Left colon (tissue), 2 donors: Measurements from ENCODE around the gene MUC5AC. TPM values are rescaled to one million over a fixed set of nuclear protein-coding genes. Genes with fewer than 3 reads are reported as not detected.
"Not testable (repeated sequence)": the region's sequence is repeated elsewhere in the genome, so short reads cannot be mapped to it uniquely, and the experiment has no call there.

ENCODE experiments used
- ATAC-seq: fragments of 200-7000 bp; cut with Tn5 transposase; one replicate; pipeline ENCODE4 v1.9.1; 2020; ENCODE audit warnings: mild to moderate bottlenecking, moderate library complexity
- DNase-seq, 2 donors: peaks; one replicate each; pipeline ENCODE4 v3.0.0-alpha.2; 2020
- intact Hi-C, 2 donors: fragments of 100-400 bp; cut with DNase I in 1 of 2; cut with micrococcal nuclease in 1 of 2; formaldehyde crosslinking; loops; one replicate each; pipeline versions ENCODE4 v1.11.2 to v1.14.0; 2022; cut with DNase I, micrococcal nuclease
- long read RNA-seq: library from polyadenylated mRNA; unstranded; transcript quantifications from one replicate; pipeline ENCODE4 v2.0.0, GENCODE V29; 2021
- total RNA-seq, 2 donors: library from RNA; stranded (reverse); fragmentation: NEBNext Ultra II Directional; extraction: Animal tissue kit (Norgen Biotek cat#: 25700); gene quantifications; one replicate each; pipeline ENCODE4 v1.2.1, GENCODE V29; 2021
- donor health status: DM: no; HTN: no; CAD: no.
- donor health status: DM: yes; HTN: yes; CAD: no.

The MUC5AC gene
- under 1 TPM; 0.03 to 0.09 TPM for total RNA-seq
- long read RNA-seq, result 0 reads

DNA sequence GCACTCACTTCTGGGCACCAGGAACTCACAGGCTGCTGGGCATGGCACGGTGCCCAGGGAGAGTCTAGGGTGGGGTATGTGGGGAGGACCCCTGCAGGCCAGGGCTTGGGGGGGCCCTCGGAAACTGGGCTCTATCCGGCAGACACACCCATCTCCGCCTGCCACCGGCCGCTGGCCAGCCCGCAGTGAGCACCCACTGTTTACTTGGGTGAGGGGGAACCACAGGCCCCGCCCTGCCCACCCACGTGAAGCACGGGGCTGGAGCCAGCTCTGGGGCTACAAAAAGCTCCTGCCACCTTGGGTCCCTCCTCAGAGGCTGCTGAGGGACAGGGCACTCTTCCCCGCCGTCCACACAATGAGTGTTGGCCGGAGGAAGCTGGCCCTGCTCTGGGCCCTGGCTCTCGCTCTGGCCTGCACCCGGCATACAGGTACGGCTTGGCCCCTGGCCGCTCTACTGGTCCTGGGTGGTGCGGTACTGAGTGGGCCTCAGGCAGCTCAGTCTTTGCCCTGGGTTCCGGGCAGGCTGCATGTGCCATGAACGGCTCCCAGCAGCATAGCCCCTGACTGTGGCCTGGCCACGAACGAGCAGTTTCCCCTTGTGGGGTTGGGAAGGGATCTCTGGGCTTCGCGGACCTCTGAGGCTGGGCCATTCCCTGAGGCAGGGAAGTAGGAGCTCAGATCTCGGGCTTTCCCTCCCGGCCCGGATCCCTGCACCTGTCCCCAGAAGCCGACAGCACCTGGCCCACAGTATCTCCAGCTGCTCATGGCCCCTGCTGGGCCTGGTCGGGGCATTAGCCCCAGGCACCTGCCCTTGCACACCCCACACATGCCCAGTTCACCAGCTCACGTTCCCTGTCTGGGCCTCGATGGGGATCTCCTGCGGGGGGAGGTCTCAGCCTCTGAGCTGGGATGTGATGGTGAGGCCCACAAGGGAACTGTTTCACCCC is at the start of gene MUC5AC:
Gene MUC5AC (plus strand): TSS at position 309 of the 947 bp plus-strand sequence. CDS start 47 bp downstream, at position 356.
- intact Hi-C loops, result no loop called here
- ATAC-seq (no peak), DNase-seq (peak in 1 of 2 donors; percentile 21)

DNA sequence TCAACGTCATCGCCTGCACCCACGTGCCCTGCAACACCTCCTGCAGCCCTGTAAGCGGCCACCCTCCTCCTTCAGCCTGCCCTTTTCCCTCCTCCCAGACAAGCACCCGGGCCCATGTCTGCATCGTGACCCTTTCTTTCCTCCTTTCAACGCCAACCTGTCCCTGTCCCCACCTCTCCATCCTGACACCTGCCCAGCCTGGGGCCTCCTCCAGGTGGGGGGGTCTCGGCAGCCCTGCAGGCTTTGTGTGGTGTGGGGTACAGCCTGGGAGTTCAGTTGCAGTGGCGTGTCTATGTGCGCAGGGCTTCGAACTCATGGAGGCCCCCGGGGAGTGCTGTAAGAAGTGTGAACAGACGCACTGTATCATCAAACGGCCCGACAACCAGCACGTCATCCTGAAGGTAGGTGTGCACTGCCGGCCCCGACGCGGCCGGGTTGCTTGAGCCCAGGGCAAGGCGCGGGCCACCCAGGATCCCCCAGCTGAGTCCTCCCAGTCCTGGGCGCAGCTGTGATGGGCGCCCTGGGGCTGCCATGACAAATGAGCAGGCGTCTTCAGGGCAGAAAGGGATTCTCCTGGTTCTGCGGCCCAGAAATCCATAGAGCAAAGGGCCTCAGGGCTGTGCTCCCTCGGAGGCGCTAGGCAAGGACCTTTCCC is 49.4 kb upstream of the MUC5AC start:
- no peak for ATAC-seq
- DNase-seq, result no peak
- intact Hi-C loops, result no loop called here

DNA sequence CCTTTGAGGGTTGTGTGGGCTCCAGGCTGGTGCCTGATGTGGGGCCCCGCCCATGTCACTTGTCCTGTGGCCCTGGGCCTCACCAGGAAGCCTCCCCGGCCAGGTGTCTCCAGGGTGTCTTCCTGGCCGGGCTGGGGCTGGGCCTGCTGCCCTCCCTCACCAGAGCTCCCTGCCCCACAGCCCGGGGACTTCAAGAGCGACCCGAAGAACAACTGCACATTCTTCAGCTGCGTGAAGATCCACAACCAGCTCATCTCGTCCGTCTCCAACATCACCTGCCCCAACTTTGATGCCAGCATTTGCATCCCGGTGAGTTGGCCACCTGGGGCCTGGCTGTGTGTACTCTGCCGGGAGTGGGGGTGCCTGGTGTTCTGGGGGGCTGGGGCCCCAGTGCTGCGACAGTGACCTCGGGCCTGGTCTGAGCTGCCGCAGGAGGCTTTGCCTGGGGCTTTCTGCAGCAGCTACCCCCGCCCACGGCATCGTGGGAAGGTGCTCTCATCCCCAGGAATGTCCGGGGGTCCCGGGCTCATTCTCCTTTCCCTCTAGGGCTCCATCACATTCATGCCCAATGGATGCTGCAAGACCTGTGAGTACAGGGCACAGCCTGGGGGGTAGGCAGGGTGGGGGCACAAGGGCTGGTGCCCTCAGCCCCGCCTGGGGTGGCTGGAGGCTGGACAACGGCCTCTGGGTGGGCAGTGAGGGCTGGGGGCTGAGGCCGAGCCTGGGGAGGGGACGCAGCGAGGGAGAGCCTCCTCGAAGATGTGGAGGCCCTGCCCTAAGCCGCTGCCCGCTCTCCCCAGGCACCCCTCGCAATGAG is 48.4 kb upstream of the MUC5AC start:
- DNase-seq (no peak), ATAC-seq (no peak)
- intact Hi-C loops, result no loop called here

GRCh38 chr11:1109918-1110705 is 47.6 kb upstream of the MUC5AC start:
- intact Hi-C loops, result no loop called here
- DNase-seq, result no peak
- no peak for ATAC-seq

GRCh38 chr11:1111545-1112212 is 46.1 kb upstream of the MUC5AC start:
- DNase-seq, result peak; percentile 9 to 28
- peak; percentile 20 for ATAC-seq

GRCh38 chr11:1112351-1113191 is 45.2 kb upstream of the MUC5AC start:
- ATAC-seq (peak; percentile 40), DNase-seq (peak; percentile 32 to 42)
- intact Hi-C loops, result no loop called here

More at GRCh38 chr11:1111545-1112212, 46.1 kb upstream of the MUC5AC start:
- intact Hi-C loops, result no loop called here

DNA sequence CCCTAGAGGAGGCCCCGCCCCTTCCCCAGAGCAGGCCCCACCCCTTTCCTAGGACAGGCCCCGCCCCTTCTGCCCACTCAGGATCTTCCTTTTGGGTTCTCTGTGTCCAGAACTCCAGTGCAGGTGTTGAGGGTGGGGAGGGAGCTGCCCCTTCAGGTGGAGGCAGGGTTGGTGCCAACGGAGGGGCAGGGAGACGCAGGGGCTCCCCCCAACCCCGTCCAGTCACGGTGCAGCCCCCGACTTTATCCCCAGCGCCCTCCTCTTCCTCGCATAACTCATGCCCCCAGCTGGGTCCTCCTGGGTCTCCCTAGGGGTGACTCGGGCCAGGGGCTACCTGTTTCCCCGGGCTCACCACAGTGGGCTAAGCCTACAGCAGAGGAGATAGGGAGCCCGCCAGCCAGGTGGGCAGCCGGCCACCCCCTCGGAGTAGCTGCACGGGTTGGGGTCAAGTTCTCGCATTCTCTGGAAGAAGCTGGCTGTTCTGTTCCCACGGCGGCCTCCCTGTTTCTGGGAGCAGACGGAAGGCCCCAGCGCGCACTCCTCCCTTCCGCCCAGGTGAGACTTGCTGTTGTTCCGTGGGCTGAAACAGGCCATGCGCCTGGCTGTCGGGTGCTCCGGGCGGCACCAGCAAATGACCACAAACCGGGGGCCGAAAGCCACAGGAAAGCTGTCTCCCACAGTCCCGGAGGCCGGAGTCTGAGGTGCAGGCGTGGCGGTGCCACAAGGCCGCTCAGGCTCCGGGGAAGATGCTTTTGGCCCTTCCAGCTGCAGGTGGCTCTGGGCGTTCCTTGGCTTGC is 44.1 kb upstream of the MUC5AC start:
- ATAC-seq, result peak; percentile 7
- peak; percentile 24 for DNase-seq
- intact Hi-C loops, result no loop called here

DNA sequence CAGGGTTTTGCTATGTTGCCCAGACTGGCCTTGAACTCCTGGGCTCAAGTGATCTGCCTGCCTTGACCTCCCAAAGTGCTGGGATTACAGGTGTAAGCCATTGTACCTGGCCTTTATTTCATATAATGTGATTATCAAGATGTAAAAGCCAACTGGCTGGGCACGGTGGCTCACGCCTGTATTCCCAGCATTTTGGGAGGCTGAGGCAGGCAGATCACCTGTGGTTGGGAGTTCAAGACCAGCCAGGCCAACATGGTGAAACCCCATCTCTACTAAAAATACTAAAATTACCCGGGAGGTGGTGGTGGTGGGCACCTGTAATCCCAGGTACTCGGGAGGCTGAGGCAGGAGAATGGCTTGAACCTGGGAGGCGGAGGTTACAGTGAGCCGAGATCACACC is 42.5 kb upstream of the MUC5AC start:
- DNase-seq, intact Hi-C loops, ATAC-seq: not testable (repeated sequence)

- intact Hi-C loops, result no loop called here
Measured at GRCh38 chr11:1116104-1116503, 41.6 kb upstream of the MUC5AC start.

GRCh38 chr11:1116666-1117390 is 40.9 kb upstream of the MUC5AC start:
- no peak for ATAC-seq
- peak in 1 of 2 donors; percentile 16 for DNase-seq
- intact Hi-C loops, result no loop called here

More at GRCh38 chr11:1116104-1116503, 41.6 kb upstream of the MUC5AC start:
- ATAC-seq (no peak), DNase-seq (peak in 1 of 2 donors; percentile 16)

DNA sequence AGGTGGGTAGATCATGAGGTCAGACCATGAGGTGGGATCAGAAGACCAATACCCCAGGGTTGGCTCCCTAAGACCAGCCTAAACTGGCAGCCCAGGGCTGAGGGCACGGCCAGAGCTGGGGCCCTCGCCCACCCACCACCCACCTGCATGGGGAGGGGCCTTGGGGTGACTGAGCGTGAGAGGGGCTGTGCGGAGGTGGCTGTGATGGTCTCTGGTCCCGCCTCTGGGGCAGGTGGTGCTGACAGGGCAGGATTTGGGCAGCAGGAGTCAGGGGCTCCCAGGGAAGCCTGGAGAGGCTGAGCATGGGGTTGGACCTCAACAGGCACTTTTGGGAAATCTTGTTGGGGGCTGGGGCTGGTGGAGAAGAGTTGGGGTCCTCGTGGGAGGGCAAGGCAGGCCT is 39.8 kb upstream of the MUC5AC start:
- intact Hi-C loops, result no loop called here
- ATAC-seq (no peak), DNase-seq (peak in 1 of 2 donors; percentile 19)

DNA sequence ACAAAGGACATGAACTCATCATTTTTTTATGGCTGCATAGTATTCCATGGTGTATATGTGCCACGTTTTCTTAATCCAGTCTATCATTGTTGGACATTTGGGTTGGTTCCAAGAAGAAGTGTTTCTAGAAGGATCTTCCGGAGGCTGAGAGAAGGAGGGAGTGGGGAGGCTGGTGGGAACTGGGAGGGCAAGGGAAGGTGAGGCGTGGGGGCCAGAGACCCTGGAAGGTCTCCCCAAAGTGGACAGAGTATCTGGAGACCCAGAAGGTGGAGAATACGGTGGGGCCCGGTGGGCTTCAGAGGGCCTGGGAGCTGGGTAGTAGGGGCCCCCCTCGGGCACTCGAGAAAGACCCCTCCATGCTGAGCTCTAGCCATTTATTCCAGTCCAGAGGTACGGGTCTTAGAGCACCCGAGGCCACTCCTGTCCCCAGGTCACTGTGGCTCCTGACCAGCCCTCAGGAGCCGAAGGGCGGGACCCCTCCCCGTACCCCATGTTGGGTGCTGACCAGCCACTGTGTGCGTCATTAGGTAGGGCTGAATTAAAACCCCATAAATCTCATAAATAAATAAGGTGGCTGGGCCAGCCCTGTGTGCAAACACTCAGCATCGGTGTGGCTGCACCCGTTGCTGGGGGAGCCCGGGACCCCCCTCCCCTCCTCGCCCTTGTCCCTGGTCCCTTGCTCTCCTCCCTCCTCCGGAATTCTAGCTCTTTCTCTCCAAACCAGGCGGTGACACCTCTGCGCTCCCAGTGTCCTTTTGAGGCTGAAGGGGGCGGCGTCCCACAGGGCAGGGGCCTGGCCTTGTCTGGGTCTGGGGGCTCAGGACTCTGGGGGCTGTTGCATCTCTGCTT is 38.8 kb upstream of the MUC5AC start:
- intact Hi-C loops, result no loop called here
- peak in 1 of 2 donors; percentile 18 for DNase-seq
- ATAC-seq, result no peak

- intact Hi-C loops, result no loop called here
- no peak for ATAC-seq
- DNase-seq, result peak in 1 of 2 donors; percentile 5
Measured at GRCh38 chr11:1119604-1120146, 38.1 kb upstream of the MUC5AC start.
